NCI-H774 (cell line): ENCODE data around the gene MNX1.

ENCODE experiments used
- DNase-seq: peaks from one replicate; lab custom pipeline; 2025; lab: John Stamatoyannopoulos, UW

The MNX1 gene

GRCh38 chr7:156969972-156970420 is 40.5 kb downstream of the MNX1 start:
- DNase-seq = no peak

- no peak for DNase-seq
Observed at GRCh38 chr7:156968183-156968582, 42.3 kb downstream of the MNX1 start.

DNA sequence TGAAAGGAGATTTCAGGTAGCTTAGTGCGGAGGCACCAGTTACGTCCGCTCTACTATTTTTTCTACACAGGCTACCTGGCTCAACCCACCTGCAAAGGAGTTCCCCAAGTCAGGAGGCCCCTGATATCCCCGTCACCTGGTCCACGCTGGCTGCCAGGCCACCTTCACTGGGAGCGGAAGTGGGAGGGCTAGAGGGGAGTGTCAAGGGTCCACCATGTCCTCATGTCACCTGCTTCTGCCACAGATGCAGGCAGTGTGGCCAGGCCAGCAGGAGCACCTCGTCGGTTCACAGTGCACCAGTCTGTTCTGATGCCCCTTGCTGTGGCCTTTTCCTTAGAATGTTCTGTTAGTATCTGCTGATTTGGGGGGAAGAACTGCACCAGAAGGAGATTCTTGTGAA is 44.1 kb downstream of the MNX1 start:
- no peak for DNase-seq

DNA sequence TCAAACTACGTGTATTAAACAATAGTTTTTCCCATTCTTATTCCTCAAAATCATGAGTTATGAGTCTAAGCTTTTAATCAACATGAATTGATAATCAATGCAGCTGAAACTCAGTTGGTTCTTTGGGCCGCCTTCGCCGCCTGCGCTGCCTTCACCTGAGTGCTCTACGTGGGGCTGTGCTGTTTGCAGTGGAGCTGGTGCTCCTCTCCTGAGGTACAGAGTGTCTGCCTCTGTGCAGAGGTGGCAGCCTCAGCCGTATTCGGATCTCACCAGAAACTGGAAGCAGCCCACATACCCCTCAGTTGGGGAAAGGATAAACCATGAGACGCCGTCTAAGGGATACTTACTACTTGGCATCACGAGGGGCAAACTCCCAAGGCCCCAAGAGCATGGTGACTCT is 45.5 kb downstream of the MNX1 start:
- DNase-seq = no peak

GRCh38 chr7:156963472-156963871 is 47.0 kb downstream of the MNX1 start:
- no peak for DNase-seq

DNA sequence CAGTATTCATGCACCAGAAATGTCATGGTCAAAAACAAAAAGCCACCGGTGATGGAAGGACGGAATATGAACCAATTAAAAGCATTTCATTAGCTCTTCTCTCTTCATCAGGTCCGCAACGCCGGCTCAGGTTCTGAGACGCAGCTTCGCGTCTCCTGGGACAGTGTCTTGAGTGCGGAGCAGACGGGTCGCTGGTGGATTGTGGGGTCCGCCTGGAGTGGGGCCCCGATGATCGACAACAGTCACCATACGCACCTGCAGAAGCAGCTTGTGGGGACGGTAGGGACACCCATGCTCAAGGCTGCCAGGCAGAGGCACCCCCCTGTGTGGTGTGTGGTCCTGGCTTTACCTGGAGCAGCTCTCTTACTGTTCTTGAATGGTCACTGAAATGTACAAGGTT is 47.6 kb downstream of the MNX1 start:
- DNase-seq = no peak

GRCh38 chr7:156962145-156962544 is 48.3 kb downstream of the MNX1 start:
- DNase-seq = no peak

- DNase-seq = no peak
Observed at GRCh38 chr7:156956727-156957126, 53.7 kb downstream of the MNX1 start.

- DNase-seq = no peak
Observed at GRCh38 chr7:156954941-156955340, 55.5 kb downstream of the MNX1 start.
